ENCODE results near the gene COMMD3.
"Not testable (repeated sequence)": the region's sequence is repeated elsewhere in the genome, so short reads cannot be mapped to it uniquely, and the experiment has no call there.

COMMD3 gene

DNA sequence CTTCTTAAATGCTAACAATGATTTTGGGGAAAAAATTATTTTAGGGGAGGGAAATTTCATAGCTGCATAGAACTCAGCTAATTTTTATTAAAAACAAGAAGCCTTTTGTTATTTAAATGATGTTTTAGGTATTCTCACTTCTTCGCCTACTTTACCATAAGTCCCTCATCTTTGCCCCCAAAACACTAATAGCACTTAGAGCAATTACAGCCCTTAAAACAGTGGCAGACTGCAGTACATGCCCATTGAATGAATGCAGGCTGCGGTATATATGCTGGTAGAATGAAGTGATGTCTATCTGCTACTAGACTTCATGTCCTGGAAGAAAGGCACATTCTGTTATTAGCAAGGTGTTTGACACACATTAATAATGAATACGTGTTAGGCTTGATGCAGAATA lies 26.2 kb downstream of the COMMD3 start:
- Histone ChIP-seq H3K27me3 (ENCODE audit: control insufficient read depth, insufficient read depth, low read length) (peaks cover 84% of the 10 kb centered on the region), H3K9me3 (ENCODE audit: control insufficient read depth, low read length) (no peaks in the 10 kb centered on the region), H3K4me3 (ENCODE audit: low read length) (no peak overlapping the region), H3K36me3 (ENCODE audit: control insufficient read depth, insufficient read depth, low read length) (no peaks in the 10 kb centered on the region), H3K9ac (ENCODE audit: low read length) (no peak overlapping the region), H3K4me1 (ENCODE audit: control insufficient read depth, insufficient read depth, low read length) (peaks cover 7% of the 10 kb centered on the region)

DNA sequence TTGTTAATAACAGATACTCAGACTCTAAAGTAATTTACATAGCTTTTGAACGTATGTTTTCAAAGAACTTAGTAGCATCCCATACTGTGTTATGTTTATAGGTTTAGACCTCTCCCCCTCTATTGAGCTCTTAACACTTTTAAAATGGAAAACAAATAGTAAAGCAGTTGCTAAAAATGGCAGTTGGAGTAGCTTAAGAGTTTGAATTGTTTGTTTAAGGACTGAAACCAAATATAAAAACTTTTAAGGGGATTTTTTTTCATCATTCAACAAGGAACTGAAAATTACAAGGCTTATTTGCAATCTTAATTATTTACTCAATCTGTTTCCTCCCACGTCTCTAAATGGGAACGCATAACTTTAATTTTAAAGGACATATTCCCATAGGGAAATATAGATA lies 27.5 kb downstream of the COMMD3 start:
- no peak overlapping the region for H3K4me3 ChIP-seq (ENCODE audit: low read length)
- H3K36me3 ChIP-seq (ENCODE audit: control insufficient read depth, insufficient read depth, low read length), result no peaks in the 10 kb centered on the region
- H3K9me3 ChIP-seq (ENCODE audit: control insufficient read depth, low read length), result no peaks in the 10 kb centered on the region
- no peak overlapping the region for H3K9ac ChIP-seq (ENCODE audit: low read length)
- peaks cover 71% of the 10 kb centered on the region for H3K27me3 ChIP-seq (ENCODE audit: control insufficient read depth, insufficient read depth, low read length)
- peaks cover 7% of the 10 kb centered on the region for H3K4me1 ChIP-seq (ENCODE audit: control insufficient read depth, insufficient read depth, low read length)

DNA sequence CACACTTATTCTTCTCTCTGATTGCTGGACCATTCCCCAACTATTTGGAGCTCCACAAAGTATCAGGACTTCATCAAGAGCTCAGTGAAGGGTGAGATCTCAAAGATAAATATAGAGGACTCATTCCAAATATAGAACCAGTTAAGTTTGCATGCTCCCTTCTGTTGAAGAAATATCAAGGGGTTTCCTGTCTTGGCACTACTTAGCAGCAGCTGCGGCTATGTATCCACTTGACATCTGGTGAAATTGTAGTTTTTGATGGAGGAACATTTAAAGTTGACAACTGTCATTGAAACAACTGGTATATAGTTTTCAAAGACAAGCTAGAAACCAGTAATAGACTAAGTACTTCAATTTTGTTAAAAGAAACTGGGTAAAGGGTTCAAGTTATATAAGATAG lies 28.1 kb downstream of the COMMD3 start:
- H3K4me3 ChIP-seq (ENCODE audit: low read length), result no peak overlapping the region
- no peak overlapping the region for H3K9ac ChIP-seq (ENCODE audit: low read length)
- no peaks in the 10 kb centered on the region for H3K9me3 ChIP-seq (ENCODE audit: control insufficient read depth, low read length)
- peaks cover 66% of the 10 kb centered on the region for H3K27me3 ChIP-seq (ENCODE audit: control insufficient read depth, insufficient read depth, low read length)
- H3K4me1 ChIP-seq (ENCODE audit: control insufficient read depth, insufficient read depth, low read length), result peaks cover 7% of the 10 kb centered on the region
- no peaks in the 10 kb centered on the region for H3K36me3 ChIP-seq (ENCODE audit: control insufficient read depth, insufficient read depth, low read length)

DNA sequence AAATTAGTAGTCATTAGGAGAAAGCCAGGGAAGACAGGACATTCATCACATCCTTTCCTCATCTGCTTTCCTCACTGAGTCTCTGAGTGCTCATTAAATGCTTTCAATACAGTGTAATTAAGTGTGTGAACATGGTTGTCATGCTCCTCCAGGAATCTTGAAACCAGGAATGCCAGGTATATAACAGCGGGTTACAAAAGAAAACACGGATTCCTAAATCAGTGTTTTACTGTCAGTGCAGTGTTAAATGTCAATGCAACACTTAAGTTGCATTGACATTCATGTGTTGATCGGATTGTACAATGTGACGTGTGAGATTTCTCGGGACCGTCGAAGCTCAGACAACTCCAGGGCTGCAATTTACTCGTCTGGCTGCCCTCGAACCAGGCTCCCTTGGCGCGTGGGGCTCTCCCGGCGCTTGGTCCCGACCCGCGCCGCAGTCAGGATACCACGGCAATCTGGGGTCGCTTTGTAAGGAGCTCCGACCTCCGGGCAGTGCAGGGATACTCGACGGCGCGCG lies 28.7 kb downstream of the COMMD3 start:
- Histone ChIP-seq H3K27me3 (ENCODE audit: control insufficient read depth, insufficient read depth, low read length) (peaks cover 60% of the 10 kb centered on the region), H3K9me3 (ENCODE audit: control insufficient read depth, low read length) (no peaks in the 10 kb centered on the region), H3K9ac (ENCODE audit: low read length) (no peak overlapping the region), H3K4me1 (ENCODE audit: control insufficient read depth, insufficient read depth, low read length) (peaks cover 7% of the 10 kb centered on the region), H3K36me3 (ENCODE audit: control insufficient read depth, insufficient read depth, low read length) (no peaks in the 10 kb centered on the region), H3K4me3 (ENCODE audit: low read length) (no peak overlapping the region)

DNA sequence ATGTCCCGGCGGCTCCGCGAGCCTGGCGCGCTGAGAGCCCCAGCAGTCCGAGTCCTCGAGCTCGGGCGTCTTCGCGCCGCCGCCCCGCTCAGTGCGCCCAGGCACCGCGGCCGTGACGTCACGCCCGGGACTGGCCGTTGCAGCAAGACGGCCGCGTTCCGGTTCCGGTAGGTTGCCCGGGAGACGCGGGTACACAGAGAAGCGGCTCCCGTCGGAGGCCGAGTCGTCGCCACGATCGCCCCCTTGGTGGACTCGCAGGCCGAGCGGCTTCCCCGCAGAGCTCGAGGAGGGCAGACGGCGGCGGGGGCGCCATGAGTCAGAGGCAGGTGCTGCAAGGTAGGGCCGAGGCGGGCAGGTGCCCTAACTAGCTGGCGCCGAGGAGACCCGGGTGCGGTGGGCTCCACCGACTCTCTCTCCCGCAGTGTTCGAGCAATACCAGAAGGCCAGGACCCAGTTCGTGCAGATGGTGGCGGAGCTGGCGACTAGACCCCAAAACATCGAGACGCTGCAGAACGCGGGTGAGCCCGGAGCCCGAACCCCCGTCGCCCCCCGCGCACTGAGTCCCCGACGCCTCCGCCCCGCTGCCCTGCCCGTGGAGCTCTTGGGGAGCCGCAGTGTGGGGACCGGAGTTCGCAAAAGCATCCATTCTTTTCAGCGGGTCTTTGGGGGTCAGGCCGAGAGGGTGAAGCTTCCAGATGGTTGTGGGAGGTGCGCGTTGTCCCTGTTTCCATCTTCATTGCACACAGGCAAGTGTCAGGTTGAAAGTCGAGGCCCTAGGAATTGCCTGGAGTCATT lies 29.3 kb downstream of the COMMD3 start, which contains the start of gene SPAG6:
TSS of gene SPAG6 (plus strand) at position 196 of the 795 bp plus-strand sequence. CDS start at position 312, 116 bp downstream.
- H3K9ac ChIP-seq (ENCODE audit: low read length), result no peak within 1 kb of the TSS
- peaks cover 58% of the 10 kb centered on the region for H3K27me3 ChIP-seq (ENCODE audit: control insufficient read depth, insufficient read depth, low read length)
- H3K36me3 ChIP-seq (ENCODE audit: control insufficient read depth, insufficient read depth, low read length), result no peaks in the 10 kb centered on the region
- peaks cover 7% of the 10 kb centered on the region for H3K4me1 ChIP-seq (ENCODE audit: control insufficient read depth, insufficient read depth, low read length)
- H3K4me3 ChIP-seq (ENCODE audit: low read length), result no peak within 1 kb of the TSS
- no peaks in the 10 kb centered on the region for H3K9me3 ChIP-seq (ENCODE audit: control insufficient read depth, low read length)

DNA sequence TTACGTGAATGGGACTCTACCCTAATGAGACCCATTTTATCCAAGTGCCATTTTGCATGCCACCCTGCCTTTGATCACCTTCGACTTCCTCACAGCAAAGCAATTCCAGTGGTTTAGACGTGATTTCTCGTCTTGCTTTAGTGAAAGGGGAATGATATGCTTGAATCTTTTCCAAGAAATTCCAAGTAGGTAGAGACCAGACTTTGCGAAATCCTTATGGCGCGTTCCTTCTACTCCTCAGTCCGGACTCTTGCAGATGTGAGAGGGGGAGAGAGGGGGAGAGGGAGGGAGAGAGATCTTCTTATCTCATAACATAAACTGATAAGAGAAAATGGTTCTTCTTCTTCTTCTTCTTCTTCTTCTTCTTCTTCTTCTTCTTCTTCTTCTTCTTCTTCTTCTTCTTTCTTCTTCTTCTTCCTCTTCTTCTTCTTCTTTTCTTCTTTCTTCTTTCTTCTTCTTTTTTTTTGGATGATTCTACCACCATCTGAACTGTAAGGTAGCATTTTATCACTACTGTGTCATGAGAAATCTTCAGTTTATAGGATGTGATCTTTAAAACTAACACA lies 30.0 kb downstream of the COMMD3 start:
- Histone ChIP-seq H3K4me1 (ENCODE audit: control insufficient read depth, insufficient read depth, low read length) (peaks cover 5% of the 10 kb centered on the region), H3K9me3 (ENCODE audit: control insufficient read depth, low read length) (no peaks in the 10 kb centered on the region), H3K27me3 (ENCODE audit: control insufficient read depth, insufficient read depth, low read length) (peaks cover 55% of the 10 kb centered on the region), H3K9ac (ENCODE audit: low read length) (no peak overlapping the region), H3K36me3 (ENCODE audit: control insufficient read depth, insufficient read depth, low read length) (no peaks in the 10 kb centered on the region), H3K4me3 (ENCODE audit: low read length) (no peak overlapping the region)

DNA sequence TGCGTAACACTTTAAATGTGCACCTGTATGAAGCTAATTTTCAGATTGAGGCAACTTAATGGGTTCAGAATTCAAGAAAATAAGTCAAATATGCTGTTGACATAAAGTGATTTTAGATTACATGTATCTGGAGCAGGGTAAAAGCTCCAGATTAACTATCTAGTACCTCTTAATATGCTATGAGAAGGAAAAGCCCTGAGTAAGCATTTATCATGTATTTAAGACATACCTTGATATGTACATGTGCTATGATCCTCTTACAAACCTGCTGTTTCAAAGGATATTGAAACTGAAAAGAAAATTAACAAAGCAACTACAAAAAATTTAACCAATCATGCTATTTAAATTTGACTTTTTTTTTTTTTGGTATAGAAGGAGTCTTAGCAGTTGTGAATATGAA lies 33.6 kb downstream of the COMMD3 start:
- no peaks in the 10 kb centered on the region for H3K36me3 ChIP-seq (ENCODE audit: control insufficient read depth, insufficient read depth, low read length)
- no peaks in the 10 kb centered on the region for H3K4me1 ChIP-seq (ENCODE audit: control insufficient read depth, insufficient read depth, low read length)
- peaks cover 24% of the 10 kb centered on the region for H3K27me3 ChIP-seq (ENCODE audit: control insufficient read depth, insufficient read depth, low read length)
- H3K4me3 ChIP-seq (ENCODE audit: low read length), result no peak overlapping the region
- H3K9ac ChIP-seq (ENCODE audit: low read length), result no peak overlapping the region
- no peaks in the 10 kb centered on the region for H3K9me3 ChIP-seq (ENCODE audit: control insufficient read depth, low read length)

DNA sequence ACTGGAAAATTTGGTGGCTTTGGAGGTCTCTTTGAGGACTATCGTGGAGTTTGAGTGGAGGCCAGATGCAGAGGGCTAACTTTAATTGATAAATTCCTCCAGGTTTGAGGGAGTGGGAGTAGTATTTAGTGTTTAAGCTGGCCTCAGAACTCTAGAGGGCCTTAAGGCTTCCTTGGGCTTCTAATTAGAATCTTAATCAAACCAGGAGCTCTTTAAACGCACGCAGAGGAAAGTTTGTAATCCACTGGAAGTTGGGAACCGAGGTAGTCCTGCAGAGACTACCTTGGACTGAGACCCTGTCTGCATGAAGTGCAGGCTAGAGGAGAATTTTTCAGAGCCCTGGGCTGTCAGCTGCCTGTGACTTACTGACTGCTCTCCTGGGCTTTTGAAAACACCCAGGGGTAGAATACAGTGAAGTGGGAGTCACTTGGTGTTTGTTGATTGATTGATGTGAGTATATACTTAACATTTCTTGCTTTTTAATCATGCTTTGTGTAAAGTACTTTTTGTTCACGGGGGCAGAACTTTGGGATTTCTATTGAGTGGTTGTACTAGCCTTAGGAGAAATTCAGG lies 35.0 kb downstream of the COMMD3 start:
- no peaks in the 10 kb centered on the region for H3K4me1 ChIP-seq (ENCODE audit: control insufficient read depth, insufficient read depth, low read length)
- peaks cover 10% of the 10 kb centered on the region for H3K27me3 ChIP-seq (ENCODE audit: control insufficient read depth, insufficient read depth, low read length)
- no peak overlapping the region for H3K4me3 ChIP-seq (ENCODE audit: low read length)
- no peaks in the 10 kb centered on the region for H3K9me3 ChIP-seq (ENCODE audit: control insufficient read depth, low read length)
- H3K9ac ChIP-seq (ENCODE audit: low read length), result no peak overlapping the region
- no peaks in the 10 kb centered on the region for H3K36me3 ChIP-seq (ENCODE audit: control insufficient read depth, insufficient read depth, low read length)

DNA sequence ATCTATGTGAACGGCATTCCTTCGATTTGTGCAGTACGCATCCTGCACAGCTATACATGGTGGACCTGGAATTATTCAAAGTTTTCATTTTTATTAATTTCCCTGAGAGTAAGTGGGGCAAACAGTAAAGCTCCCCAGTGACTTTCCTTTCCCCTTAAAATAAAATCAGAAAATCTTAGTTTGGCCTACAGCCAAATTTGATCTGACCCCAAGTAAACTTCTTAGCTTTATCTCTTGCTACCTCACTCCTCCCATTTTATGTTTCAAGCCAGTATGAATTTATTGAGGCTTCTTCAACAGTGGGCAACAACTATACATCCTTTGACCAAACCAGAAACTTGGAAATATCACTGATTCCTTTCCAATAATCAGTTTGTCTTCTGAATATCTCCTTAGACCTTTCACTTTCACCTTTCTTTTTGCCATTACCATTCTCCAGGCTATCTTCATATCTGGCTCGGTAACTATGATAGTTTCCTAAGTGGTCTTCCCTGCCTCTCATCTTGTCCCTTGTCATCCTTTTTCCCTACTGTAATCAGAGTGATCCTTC lies 40.2 kb downstream of the COMMD3 start:
- Histone ChIP-seq H3K27me3 (ENCODE audit: control insufficient read depth, insufficient read depth, low read length) (peaks cover 5% of the 10 kb centered on the region), H3K4me1 (ENCODE audit: control insufficient read depth, insufficient read depth, low read length) (no peaks in the 10 kb centered on the region), H3K4me3 (ENCODE audit: low read length) (no peak overlapping the region), H3K9me3 (ENCODE audit: control insufficient read depth, low read length) (no peaks in the 10 kb centered on the region), H3K36me3 (ENCODE audit: control insufficient read depth, insufficient read depth, low read length) (no peaks in the 10 kb centered on the region), H3K9ac (ENCODE audit: low read length) (no peak overlapping the region)

DNA sequence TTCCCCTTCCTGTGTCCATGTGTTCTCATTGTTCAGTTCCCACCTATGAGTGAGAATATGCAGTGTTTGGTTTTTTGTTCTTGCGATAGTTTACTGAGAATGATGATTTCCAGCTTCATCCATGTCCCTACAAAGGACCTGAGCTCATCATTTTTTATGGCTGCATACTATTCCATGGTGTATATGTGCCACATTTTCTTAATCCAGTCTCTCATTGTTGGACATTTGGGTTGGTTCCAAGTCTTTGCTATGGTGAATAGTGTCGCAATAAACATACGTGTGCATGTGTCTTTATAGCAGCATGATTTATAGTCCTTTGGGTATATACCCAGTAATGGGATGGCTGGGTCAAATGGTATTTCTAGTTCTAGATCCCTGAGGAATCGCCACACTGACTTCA lies 41.6 kb downstream of the COMMD3 start:
- H3K4me3 ChIP-seq (ENCODE audit: low read length); H3K9ac ChIP-seq (ENCODE audit: low read length); H3K27me3 ChIP-seq (ENCODE audit: control insufficient read depth, insufficient read depth, low read length); H3K36me3 ChIP-seq (ENCODE audit: control insufficient read depth, insufficient read depth, low read length); H3K4me1 ChIP-seq (ENCODE audit: control insufficient read depth, insufficient read depth, low read length); H3K9me3 ChIP-seq (ENCODE audit: control insufficient read depth, low read length): not testable (repeated sequence)

DNA sequence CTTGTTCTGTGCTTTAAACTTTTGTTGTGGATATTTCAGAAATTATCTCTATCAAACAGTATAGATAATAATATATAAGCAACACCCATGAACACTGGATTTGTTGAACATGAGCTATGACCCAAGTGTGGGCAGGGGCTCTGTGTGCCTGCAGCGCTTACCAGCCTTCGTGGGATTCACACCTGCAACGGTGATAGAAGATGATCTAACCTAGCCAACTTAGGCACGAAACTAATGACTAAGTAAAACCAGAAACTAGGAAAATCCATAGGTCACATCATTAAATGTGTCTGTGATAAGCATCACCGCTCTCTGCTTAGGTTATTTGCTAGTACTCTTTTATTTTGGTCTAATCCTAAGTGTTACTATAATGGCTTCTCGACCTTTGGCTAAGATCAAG lies 47.1 kb downstream of the COMMD3 start:
- Histone ChIP-seq H3K9ac (ENCODE audit: low read length) (no peak overlapping the region), H3K4me1 (ENCODE audit: control insufficient read depth, insufficient read depth, low read length) (no peaks in the 10 kb centered on the region), H3K36me3 (ENCODE audit: control insufficient read depth, insufficient read depth, low read length) (no peaks in the 10 kb centered on the region), H3K9me3 (ENCODE audit: control insufficient read depth, low read length) (no peaks in the 10 kb centered on the region), H3K27me3 (ENCODE audit: control insufficient read depth, insufficient read depth, low read length) (no peaks in the 10 kb centered on the region), H3K4me3 (ENCODE audit: low read length) (no peak overlapping the region)

Data from mucosa of stomach (tissue), 1 donor.